ENCODE results near the gene HSD17B3. TPM values are rescaled to one million over a fixed set of nuclear protein-coding genes. Genes with fewer than 3 reads are reported as not detected.

Gene HSD17B3
- total and polyA plus RNA-seq, 7 donors, result 0.16 to 1.1 (median 0.30) TPM; not detected in 3

DNA sequence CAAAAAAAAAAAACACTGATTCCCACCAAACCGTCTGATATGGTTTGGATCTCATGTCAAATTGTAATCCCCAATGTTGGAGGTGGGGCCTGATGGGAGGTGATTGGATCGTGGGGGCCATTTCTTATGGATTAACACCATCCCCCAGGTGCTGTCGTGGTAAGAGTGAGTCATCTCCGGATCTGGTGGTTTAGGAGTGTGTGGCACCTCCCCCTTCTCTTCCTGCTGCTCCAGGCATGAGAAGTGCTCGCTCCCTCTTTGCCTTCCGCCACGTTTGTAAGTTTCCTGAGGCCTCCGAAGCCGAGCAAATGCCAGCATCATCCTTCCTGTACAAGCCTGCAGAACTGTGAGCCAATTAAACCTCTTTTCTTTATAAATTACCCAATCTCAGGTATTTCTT is 45.2 kb downstream of the HSD17B3 start:
- intact Hi-C loops (cut with DNase I), result no loop called here
- no peak for ATAC-seq
- WGBS, 3 donors, result 41 to 43% (median 41%) methylated on average over 9 of the region's 9 CpGs

DNA sequence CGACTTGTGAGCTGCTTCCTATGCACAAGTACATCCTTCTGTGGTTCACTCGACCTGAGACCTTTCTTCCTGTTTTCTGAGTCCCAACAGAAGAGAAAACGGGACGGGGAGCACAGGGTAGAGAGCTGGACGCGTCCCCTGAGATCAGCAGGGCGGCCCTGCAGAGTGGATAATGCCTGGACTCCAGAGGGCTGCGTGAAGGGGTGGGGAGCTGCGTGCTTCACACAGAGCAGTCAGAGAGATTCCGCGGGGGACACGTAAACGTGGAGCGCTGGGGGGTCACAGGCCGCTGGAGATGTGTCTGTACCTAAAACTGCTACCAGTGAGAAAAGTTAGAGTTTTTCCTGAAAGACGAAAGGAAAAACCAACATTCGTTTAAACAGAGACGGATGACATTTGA is 46.3 kb downstream of the HSD17B3 start:
- TF ChIP-seq, protein P1, sequence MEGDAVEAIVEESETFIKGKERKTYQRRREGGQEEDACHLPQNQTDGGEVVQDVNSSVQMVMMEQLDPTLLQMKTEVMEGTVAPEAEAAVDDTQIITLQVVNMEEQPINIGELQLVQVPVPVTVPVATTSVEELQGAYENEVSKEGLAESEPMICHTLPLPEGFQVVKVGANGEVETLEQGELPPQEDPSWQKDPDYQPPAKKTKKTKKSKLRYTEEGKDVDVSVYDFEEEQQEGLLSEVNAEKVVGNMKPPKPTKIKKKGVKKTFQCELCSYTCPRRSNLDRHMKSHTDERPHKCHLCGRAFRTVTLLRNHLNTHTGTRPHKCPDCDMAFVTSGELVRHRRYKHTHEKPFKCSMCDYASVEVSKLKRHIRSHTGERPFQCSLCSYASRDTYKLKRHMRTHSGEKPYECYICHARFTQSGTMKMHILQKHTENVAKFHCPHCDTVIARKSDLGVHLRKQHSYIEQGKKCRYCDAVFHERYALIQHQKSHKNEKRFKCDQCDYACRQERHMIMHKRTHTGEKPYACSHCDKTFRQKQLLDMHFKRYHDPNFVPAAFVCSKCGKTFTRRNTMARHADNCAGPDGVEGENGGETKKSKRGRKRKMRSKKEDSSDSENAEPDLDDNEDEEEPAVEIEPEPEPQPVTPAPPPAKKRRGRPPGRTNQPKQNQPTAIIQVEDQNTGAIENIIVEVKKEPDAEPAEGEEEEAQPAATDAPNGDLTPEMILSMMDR (IDR thresholded peaks at IDR 0.05), result no peak
- intact Hi-C loops (cut with DNase I), result no loop called here
- no peak overlapping the region for H3K27ac ChIP-seq
- H3K36me3 ChIP-seq (ENCODE audit: insufficient read depth in 1 of 2, low read depth in 1 of 2), result no peaks in the 10 kb centered on the region
- no peak for DNase-seq
- H3K4me1 ChIP-seq, result no peaks in the 10 kb centered on the region
- no peak overlapping the region for H3K4me3 ChIP-seq
- WGBS, 3 donors, result 80 to 85% (median 82%) methylated on average over 18 of the region's 18 CpGs
- ATAC-seq, result no peak
- no peaks in the 10 kb centered on the region for H3K27me3 ChIP-seq (ENCODE audit: insufficient read depth in 3 of 3, low read length in 2 of 3)
- H3K9me3 ChIP-seq, result no peaks in the 10 kb centered on the region

More for the DNA sequence above, 45.2 kb downstream of the HSD17B3 start:
- peaks cover 0 to 2% (median 0%) of the 10 kb centered on the region in 3 donors for H3K27me3 ChIP-seq (ENCODE audit: insufficient read depth in 3 of 3, low read length in 2 of 3)
- no peak for DNase-seq
- H3K36me3 ChIP-seq (ENCODE audit: insufficient read depth in 1 of 2, low read depth in 1 of 2), result no peaks in the 10 kb centered on the region
- no peak overlapping the region for H3K4me3 ChIP-seq
- no peaks in the 10 kb centered on the region for H3K4me1 ChIP-seq
- TF ChIP-seq, protein P1 (IDR thresholded peaks at IDR 0.05), result no peak
- H3K27ac ChIP-seq, result no peak overlapping the region
- H3K9me3 ChIP-seq, result no peaks in the 10 kb centered on the region

DNA sequence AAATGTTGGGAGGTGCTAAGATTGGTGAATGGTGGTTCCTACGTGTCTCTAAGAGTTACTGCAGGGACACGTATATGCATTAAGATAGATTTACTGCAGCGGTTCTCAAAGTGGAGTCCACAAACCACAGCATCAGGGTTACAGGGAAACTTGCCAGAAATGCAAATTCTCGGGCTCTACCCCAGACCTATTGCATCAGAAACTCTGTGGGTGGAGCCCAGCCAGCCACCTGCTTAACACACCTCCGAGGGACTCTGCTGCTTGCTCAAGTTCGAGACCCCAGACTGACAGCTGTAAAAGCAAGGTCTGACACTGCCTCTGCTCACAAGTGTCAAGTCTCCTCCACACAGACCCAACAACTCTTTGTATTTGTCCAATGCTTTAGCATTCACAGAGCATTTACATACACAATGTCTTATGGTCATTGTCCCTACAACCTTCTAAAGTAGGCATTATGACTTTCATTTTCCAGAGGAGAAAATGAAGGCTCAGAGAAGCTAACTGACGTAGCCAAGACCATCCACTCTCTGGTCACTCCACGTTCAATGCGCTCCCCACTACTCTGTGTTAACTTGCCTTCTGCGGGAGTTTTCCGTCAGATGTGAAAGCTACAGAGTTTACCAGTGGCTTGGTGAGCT is 48.8 kb downstream of the HSD17B3 start:
- TF ChIP-seq, protein P1 (IDR thresholded peaks at IDR 0.05), result no peak
- Histone ChIP-seq H3K27me3 (ENCODE audit: insufficient read depth in 3 of 3, low read length in 2 of 3) (no peaks in the 10 kb centered on the region), H3K9me3 (no peaks in the 10 kb centered on the region), H3K27ac (no peak overlapping the region), H3K36me3 (ENCODE audit: insufficient read depth in 1 of 2, low read depth in 1 of 2) (no peaks in the 10 kb centered on the region), H3K4me3 (no peak overlapping the region), H3K4me1 (no peaks in the 10 kb centered on the region)
- WGBS, 3 donors, result 62 to 69% (median 63%) methylated on average over 11 of the region's 11 CpGs
- ATAC-seq (no peak), DNase-seq (no peak)
- intact Hi-C loops (cut with DNase I), result no loop called here

DNA sequence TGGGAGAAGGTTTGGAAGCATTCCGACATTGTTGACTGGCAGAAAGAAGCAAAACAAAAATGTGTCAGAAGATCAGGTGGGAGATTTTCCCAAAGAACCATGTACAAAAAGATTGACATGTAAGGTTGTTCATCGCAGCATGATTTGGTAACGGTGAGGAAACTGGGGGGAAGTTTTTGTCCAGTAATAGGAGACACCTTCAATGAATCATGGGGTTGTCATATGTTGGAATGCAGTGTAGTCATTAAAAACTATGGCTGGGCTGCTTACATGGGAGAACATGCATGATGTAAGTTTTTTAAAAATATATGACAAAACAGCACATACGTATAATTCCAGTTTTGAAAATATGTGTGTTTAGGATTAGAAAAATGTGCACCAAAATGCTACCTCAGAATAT is 50.5 kb downstream of the HSD17B3 start:
- DNase-seq (no peak), ATAC-seq (no peak)
- no peaks in the 10 kb centered on the region for H3K9me3 ChIP-seq
- no peak overlapping the region for H3K27ac ChIP-seq
- 88 to 91% (median 88%) methylated on average over 4 of the region's 4 CpGs for WGBS, 3 donors
- no peaks in the 10 kb centered on the region for H3K4me1 ChIP-seq
- H3K36me3 ChIP-seq (ENCODE audit: insufficient read depth in 1 of 2, low read depth in 1 of 2), result no peaks in the 10 kb centered on the region
- TF ChIP-seq, protein P1 (IDR thresholded peaks at IDR 0.05), result no peak
- no peak overlapping the region for H3K4me3 ChIP-seq
- no peaks in the 10 kb centered on the region for H3K27me3 ChIP-seq (ENCODE audit: insufficient read depth in 3 of 3, low read length in 2 of 3)
- intact Hi-C loops (cut with DNase I), result no loop called here

DNA sequence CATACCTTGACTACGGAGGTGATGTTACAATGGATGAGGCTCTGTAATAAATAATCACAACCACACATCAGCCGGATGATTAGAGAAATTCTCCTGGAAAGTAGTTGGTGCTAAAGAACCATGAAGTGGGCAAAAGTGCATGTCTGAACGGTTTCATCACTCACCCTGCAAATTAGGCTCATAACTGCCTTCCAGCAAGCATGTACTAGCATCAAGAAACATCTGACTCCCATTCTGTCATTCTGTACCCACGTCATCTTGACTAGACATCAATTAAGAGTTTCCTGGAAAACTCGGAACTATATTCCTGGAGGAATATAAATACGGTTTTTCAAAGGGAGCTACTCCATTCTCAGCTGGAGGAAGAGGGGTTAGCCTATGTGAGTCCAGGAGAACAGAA is 52.2 kb downstream of the HSD17B3 start:
- H3K4me3 ChIP-seq, result no peak overlapping the region
- TF ChIP-seq, protein P1 (IDR thresholded peaks at IDR 0.05), result no peak
- ATAC-seq (no peak), DNase-seq (no peak)
- no peaks in the 10 kb centered on the region for H3K27me3 ChIP-seq (ENCODE audit: insufficient read depth in 3 of 3, low read length in 2 of 3)
- H3K36me3 ChIP-seq (ENCODE audit: insufficient read depth in 1 of 2, low read depth in 1 of 2), result no peaks in the 10 kb centered on the region
- no peak overlapping the region for H3K27ac ChIP-seq
- intact Hi-C loops (cut with DNase I), result no loop called here
- 51 to 65% (median 63%) methylated on average over 6 of the region's 6 CpGs for WGBS, 3 donors
- H3K4me1 ChIP-seq, result no peaks in the 10 kb centered on the region
- H3K9me3 ChIP-seq, result no peaks in the 10 kb centered on the region
